Hair follicle dermal papilla cell (primary cell): Measurements from ENCODE around the gene TUBA3C. TPM values are rescaled to one million over a fixed set of nuclear protein-coding genes. Genes with fewer than 3 reads are reported as not detected.

Experiments
- small RNA-seq: library from RNA; depleted of rRNA; stranded (forward); fragments of <200 nt; gene quantifications from one replicate; pipeline ENCODE3, GENCODE V24; 2012
- total RNA-seq: library from RNA; depleted of rRNA; stranded (reverse); fragments of >200 nt; gene quantifications from 2 replicates; pipeline ENCODE4 v1.2.3, GENCODE V29; 2012

TUBA3C gene
- total RNA-seq = not detected in 2 replicates

GRCh38 chr13:19181621-19182485 is at the start of gene TUBA3C:
TSS of gene TUBA3C (minus strand) at chr13:19181824. CDS start at chr13:19181747, 77 bp downstream.

Small RNAs within 50 kb of the gene (small RNA-seq; reads per million reads assigned to genes)
- gene AL139327.4 = not detected
